H9 (cell line): ENCODE results near the gene RAB11B. TPM values are rescaled to one million over a fixed set of nuclear protein-coding genes. Genes with fewer than 3 reads are reported as not detected.
"Not testable (repeated sequence)": the region's sequence is repeated elsewhere in the genome, so short reads cannot be mapped to it uniquely, and the experiment has no call there.

ENCODE experiments used
- DNase-seq: peaks from one replicate; pipeline ENCODE4 v3.0.0-alpha.2; 2017
- H2AFZ ChIP-seq: one replicate; pipeline ENCODE4 v1.6.1; 2013; ENCODE audit warnings: mild to moderate bottlenecking, low read length, control low read depth, moderate library complexity
- H2AK5ac ChIP-seq: 2 replicates; pipeline ENCODE4 v1.6.1; 2013; ENCODE audit warnings: low read length, control low read depth, mixed read lengths; ENCODE audit not compliant: insufficient read length
- H2BK120ac ChIP-seq: one replicate; pipeline ENCODE4 v1.6.1; 2013; ENCODE audit warnings: low read depth, mild to moderate bottlenecking, low read length, control low read depth, inconsistent platforms; ENCODE audit not compliant: poor library complexity, severe bottlenecking
- H2BK12ac ChIP-seq: 2 replicates; pipeline ENCODE4 v1.6.1; 2013; ENCODE audit warnings: low read length, control low read depth, mixed read lengths, low read depth; ENCODE audit not compliant: insufficient read length
- H2BK15ac ChIP-seq: 2 replicates; pipeline ENCODE4 v1.6.1; 2013; ENCODE audit warnings: low read depth, low read length, control low read depth
- H2BK20ac ChIP-seq: one replicate; pipeline ENCODE4 v1.6.1; 2013; ENCODE audit warnings: low read depth, mild to moderate bottlenecking, low read length, control low read depth, inconsistent platforms; ENCODE audit not compliant: poor library complexity, severe bottlenecking
- H2BK5ac ChIP-seq: 2 replicates; pipeline ENCODE4 v1.6.1; 2013; ENCODE audit warnings: low read length, control low read depth, mixed read lengths; ENCODE audit not compliant: insufficient read length
- H3K14ac ChIP-seq: 2 replicates; pipeline ENCODE4 v1.6.1; 2013; ENCODE audit warnings: low read length, control low read depth; ENCODE audit not compliant: insufficient read depth
- H3K18ac ChIP-seq: 2 replicates; pipeline ENCODE4 v1.6.1; 2013; ENCODE audit warnings: low read depth, mild to moderate bottlenecking, mixed read lengths, low read length, control low read depth; ENCODE audit not compliant: insufficient read length
- H3K23ac ChIP-seq: 2 replicates; pipeline ENCODE4 v1.6.1; 2013; ENCODE audit warnings: low read length, control low read depth, mixed read lengths, low read depth; ENCODE audit not compliant: insufficient read length
- H3K23me2 ChIP-seq: 2 replicates; pipeline ENCODE4 v1.6.1; 2013; ENCODE audit warnings: low read depth, mild to moderate bottlenecking, mixed read lengths, low read length, control low read depth; ENCODE audit not compliant: insufficient read length, poor library complexity, severe bottlenecking
- H3K27ac ChIP-seq: 2 replicates; pipeline ENCODE4 v1.5.1; 2013; ENCODE audit warnings: low read length, control low read depth, mixed read lengths, low read depth; ENCODE audit not compliant: insufficient read length
- H3K27me3 ChIP-seq: 2 replicates; pipeline ENCODE4 v1.6.1; 2013; ENCODE audit warnings: low read length, control low read depth, inconsistent platforms; ENCODE audit not compliant: insufficient read depth
- H3K4ac ChIP-seq: 2 replicates; pipeline ENCODE4 v1.6.1; 2013; ENCODE audit warnings: low read depth, mild to moderate bottlenecking, control low read depth, inconsistent platforms, low read length, moderate library complexity
- H3K4me1 ChIP-seq: 2 replicates; pipeline ENCODE4 v1.6.1; 2013; ENCODE audit warnings: low read length, control low read depth, inconsistent platforms; ENCODE audit not compliant: insufficient read depth
- H3K4me2 ChIP-seq: 2 replicates; pipeline ENCODE4 v1.6.1; 2013; ENCODE audit warnings: low read length, control low read depth, mixed read lengths; ENCODE audit not compliant: insufficient read length, insufficient read depth
- H3K56ac ChIP-seq: 2 replicates; pipeline ENCODE4 v1.6.1; 2013; ENCODE audit warnings: low read depth, mild to moderate bottlenecking, mixed read lengths, low read length, control low read depth; ENCODE audit not compliant: insufficient read length
- H3K79me1 ChIP-seq: 2 replicates; pipeline ENCODE4 v1.6.1; 2013; ENCODE audit warnings: low read depth, mild to moderate bottlenecking, moderate library complexity, low read length, control low read depth, inconsistent platforms; ENCODE audit not compliant: insufficient read depth, poor library complexity, severe bottlenecking
- H3K79me2 ChIP-seq: 2 replicates; pipeline ENCODE4 v1.6.1; 2013; ENCODE audit warnings: low read length, control low read depth, inconsistent platforms; ENCODE audit not compliant: insufficient read depth
- H3K9ac ChIP-seq: 2 replicates; pipeline ENCODE4 v1.6.1; 2013; ENCODE audit warnings: low read length, control low read depth, mixed read lengths; ENCODE audit not compliant: insufficient read length; ENCODE audit errors: extremely low read depth
- H3K9me3 ChIP-seq: one replicate; pipeline ENCODE4 v1.6.1; 2013; ENCODE audit warnings: low read depth, low read length, inconsistent platforms; ENCODE audit not compliant: control insufficient read depth
- H3T11ph ChIP-seq: one replicate; pipeline ENCODE4 v1.6.1; 2013; ENCODE audit warnings: mild to moderate bottlenecking, low read length, control low read depth, inconsistent platforms
- H4K20me1 ChIP-seq: one replicate; pipeline ENCODE4 v1.6.1; 2013; ENCODE audit not compliant: control insufficient read depth, insufficient read length, insufficient read depth
- H4K5ac ChIP-seq: 2 replicates; pipeline ENCODE4 v1.6.1; 2013; ENCODE audit warnings: low read depth, mild to moderate bottlenecking, mixed read lengths, low read length, control low read depth; ENCODE audit not compliant: insufficient read length
- H4K8ac ChIP-seq: replicated peaks from 2 replicates; pipeline ENCODE4 v1.6.1; 2013; ENCODE audit warnings: low read length, control low read depth, mixed read lengths, low read depth; ENCODE audit not compliant: insufficient read length
- H4K91ac ChIP-seq: 2 replicates; pipeline ENCODE4 v1.6.1; 2013; ENCODE audit warnings: low read depth, mild to moderate bottlenecking, moderate library complexity, mixed read lengths, low read length, control low read depth; ENCODE audit not compliant: insufficient read length
- H3K27ac Mint-ChIP-seq, 3 experiments: 2 replicates in 2 of 3; 3 replicates in 1 of 3; pipeline ENCODE4 v1.8.0; 2020 to 2021; ENCODE audit warnings: mixed read lengths in 3 of 3, mild to moderate bottlenecking in 1 of 3, moderate library complexity in 1 of 3
- H3K27me3 Mint-ChIP-seq: 2 replicates; pipeline ENCODE4 v1.8.0; 2021; ENCODE audit warnings: low read depth, mild to moderate bottlenecking, moderate library complexity, mixed read lengths
- H3K36me3 Mint-ChIP-seq, 3 experiments: 2 replicates in 2 of 3; 3 replicates in 1 of 3; pipeline ENCODE4 v1.8.0; 2020 to 2021; ENCODE audit warnings: low read depth in 3 of 3, mixed read lengths in 3 of 3; ENCODE audit not compliant: insufficient read depth in 1 of 3
- H3K4me1 Mint-ChIP-seq, 2 experiments: 2 replicates each; pipeline ENCODE4 v1.8.0; 2020; ENCODE audit warnings: mixed read lengths in 2 of 2
- H3K4me3 Mint-ChIP-seq, 2 experiments: 2 replicates in 1 of 2; 3 replicates in 1 of 2; pipeline ENCODE4 v1.8.0; 2020 to 2021; ENCODE audit warnings: mild to moderate bottlenecking in 2 of 2, mixed read lengths in 2 of 2, moderate library complexity in 1 of 2
- H3K9me3 Mint-ChIP-seq, 2 experiments: 2 replicates in 1 of 2; 3 replicates in 1 of 2; pipeline ENCODE4 v1.8.0; 2020; ENCODE audit warnings: mild to moderate bottlenecking in 2 of 2, mixed read lengths in 2 of 2, moderate library complexity in 1 of 2
- WGBS: extraction: QIAGEN DNeasy Blood & Tissue Kit; methylation state at CpG from one replicate; pipeline ENCODE4 v1.1.7; 2013; ENCODE audit warnings: missing lambda C conversion rate, low lambda C conversion rate, mixed read lengths; ENCODE audit not compliant: insufficient read length; ENCODE audit errors: extremely low coverage; 5-methylcytosine and 5-hydroxymethylcytosine counted together
- total RNA-seq: library from RNA; stranded (reverse); gene quantifications from 2 replicates; pipeline ENCODE4 v1.2.1, GENCODE V29; 2021
- TF ChIP-seq, protein P1 (sequence below): fragments of 200-600 bp; sonication (generic); conservative IDR thresholded peaks from 3 replicates; pipeline ENCODE4 v1.8.0; 2021; ENCODE audit warnings: antibody characterized with exemption, mild to moderate bottlenecking

The RAB11B gene
- total RNA-seq, 1 experiment from 2014 or later: 106 TPM

DNA sequence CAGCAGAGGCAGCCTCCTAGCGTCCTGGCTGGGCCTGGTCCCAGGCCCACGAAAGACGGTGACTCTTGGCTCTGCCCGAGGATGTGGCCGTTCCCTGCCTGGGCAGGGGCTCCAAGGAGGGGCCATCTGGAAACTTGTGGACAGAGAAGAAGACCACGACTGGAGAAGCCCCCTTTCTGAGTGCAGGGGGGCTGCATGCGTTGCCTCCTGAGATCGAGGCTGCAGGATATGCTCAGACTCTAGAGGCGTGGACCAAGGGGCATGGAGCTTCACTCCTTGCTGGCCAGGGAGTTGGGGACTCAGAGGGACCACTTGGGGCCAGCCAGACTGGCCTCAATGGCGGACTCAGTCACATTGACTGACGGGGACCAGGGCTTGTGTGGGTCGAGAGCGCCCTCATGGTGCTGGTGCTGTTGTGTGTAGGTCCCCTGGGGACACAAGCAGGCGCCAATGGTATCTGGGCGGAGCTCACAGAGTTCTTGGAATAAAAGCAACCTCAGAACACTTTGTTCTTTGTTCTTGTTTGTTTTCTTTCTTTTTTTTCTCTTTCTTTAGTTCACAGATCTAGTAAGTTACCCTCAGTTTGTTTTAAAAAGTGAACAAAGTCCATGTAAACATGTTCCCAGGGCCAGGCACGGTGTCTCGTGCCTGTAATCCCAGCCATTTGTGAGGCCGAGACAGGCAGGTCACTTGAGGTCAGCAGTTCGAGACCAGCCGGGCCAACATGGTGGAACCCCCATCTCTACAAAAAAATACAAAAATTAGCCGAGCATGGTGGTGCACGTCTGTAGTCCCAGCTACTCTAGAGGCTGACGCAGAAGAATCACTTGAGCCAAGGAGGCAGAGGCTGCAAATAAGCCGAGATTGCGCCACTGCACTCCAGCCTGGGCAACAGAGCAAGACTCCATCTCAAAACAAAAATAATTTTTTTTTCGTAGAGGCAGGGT lies 16.0 kb upstream of the RAB11B start:
- TF ChIP-seq, protein P1, sequence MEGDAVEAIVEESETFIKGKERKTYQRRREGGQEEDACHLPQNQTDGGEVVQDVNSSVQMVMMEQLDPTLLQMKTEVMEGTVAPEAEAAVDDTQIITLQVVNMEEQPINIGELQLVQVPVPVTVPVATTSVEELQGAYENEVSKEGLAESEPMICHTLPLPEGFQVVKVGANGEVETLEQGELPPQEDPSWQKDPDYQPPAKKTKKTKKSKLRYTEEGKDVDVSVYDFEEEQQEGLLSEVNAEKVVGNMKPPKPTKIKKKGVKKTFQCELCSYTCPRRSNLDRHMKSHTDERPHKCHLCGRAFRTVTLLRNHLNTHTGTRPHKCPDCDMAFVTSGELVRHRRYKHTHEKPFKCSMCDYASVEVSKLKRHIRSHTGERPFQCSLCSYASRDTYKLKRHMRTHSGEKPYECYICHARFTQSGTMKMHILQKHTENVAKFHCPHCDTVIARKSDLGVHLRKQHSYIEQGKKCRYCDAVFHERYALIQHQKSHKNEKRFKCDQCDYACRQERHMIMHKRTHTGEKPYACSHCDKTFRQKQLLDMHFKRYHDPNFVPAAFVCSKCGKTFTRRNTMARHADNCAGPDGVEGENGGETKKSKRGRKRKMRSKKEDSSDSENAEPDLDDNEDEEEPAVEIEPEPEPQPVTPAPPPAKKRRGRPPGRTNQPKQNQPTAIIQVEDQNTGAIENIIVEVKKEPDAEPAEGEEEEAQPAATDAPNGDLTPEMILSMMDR: no peak; the same call in 2 of the 3 replicates
- no peak for DNase-seq
- no CpG with 5 or more reads among the region's 26 CpGs for WGBS
- peaks cover 10 to 28% (median 22%) of the 10 kb centered on the region in 3 experiments; a peak in 6 of 7 replicates for H3K36me3 Mint-ChIP-seq
- no peaks in the 10 kb centered on the region for H3K23me2 ChIP-seq
- H4K8ac ChIP-seq: no peak overlapping the region
- no peak overlapping the region for H3K18ac ChIP-seq
- no peak overlapping the region for H2BK5ac ChIP-seq
- peak overlapping the region in 1 of 3 experiments; percentile 22; a peak in 1 of 7 replicates for H3K27ac Mint-ChIP-seq
- H3K4me1 Mint-ChIP-seq: peaks cover 2 to 3% of the 10 kb centered on the region in 2 experiments; a peak in 1 of 4 replicates
- no peaks in the 10 kb centered on the region for H3K9me3 ChIP-seq
- H4K20me1 ChIP-seq: no peaks in the 10 kb centered on the region
- H4K91ac ChIP-seq: no peak overlapping the region
- no peak overlapping the region for H2BK12ac ChIP-seq
- H3K4me3 Mint-ChIP-seq: no peak overlapping the region
- no peak overlapping the region for H3K56ac ChIP-seq
- no peak overlapping the region for H2AK5ac ChIP-seq
- no peak overlapping the region for H3K4me2 ChIP-seq
- H3K79me1 ChIP-seq: no peaks in the 10 kb centered on the region
- H2BK15ac ChIP-seq: no peak overlapping the region
- H3K27me3 Mint-ChIP-seq: no peaks in the 10 kb centered on the region
- peaks cover 0 to 3% of the 10 kb centered on the region in 2 experiments; a peak in 3 of 5 replicates for H3K9me3 Mint-ChIP-seq
- H3K79me2 ChIP-seq: no peaks in the 10 kb centered on the region
- H3K4me1 ChIP-seq: no peaks in the 10 kb centered on the region
- no peak overlapping the region for H2BK120ac ChIP-seq
- H3K27ac ChIP-seq: no peak overlapping the region
- H2AFZ ChIP-seq: no peak overlapping the region
- H2BK20ac ChIP-seq: no peak overlapping the region
- no peak overlapping the region for H3K4ac ChIP-seq
- no peak overlapping the region for H4K5ac ChIP-seq
- H3K9ac ChIP-seq: no peak overlapping the region
- no peak overlapping the region for H3K14ac ChIP-seq
- H3K27me3 ChIP-seq: no peaks in the 10 kb centered on the region
- H3T11ph ChIP-seq: no peak overlapping the region
- H3K23ac ChIP-seq: no peak overlapping the region

DNA sequence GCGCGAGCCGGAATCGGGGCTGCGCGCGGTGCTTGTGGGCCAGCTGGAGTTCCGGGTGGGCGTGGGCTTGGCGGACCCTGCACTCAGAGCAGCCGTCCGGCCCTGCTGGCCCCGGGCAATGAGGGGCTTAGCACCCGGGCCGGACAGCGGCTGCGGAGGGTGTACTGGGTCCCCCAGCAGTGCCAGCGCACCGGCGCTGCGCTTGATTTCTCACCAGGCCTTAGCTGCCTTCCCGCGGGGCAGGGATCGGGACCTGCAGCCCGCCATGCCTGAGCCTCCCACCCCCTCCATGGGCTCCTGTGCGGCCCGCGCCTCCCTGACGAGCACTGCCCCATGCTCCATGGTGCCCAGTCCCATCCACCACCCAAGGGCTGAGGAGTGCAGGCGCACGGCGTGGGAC lies 14.4 kb upstream of the RAB11B start:
- DNase-seq, H2BK20ac ChIP-seq, H2BK12ac ChIP-seq, H3K18ac ChIP-seq, H3K79me1 ChIP-seq, H3K4me1 ChIP-seq, H3K27me3 ChIP-seq, H2AK5ac ChIP-seq, H3K23me2 ChIP-seq, H3K4ac ChIP-seq, H4K91ac ChIP-seq, H2AFZ ChIP-seq, H3K9ac ChIP-seq, H2BK120ac ChIP-seq, H2BK15ac ChIP-seq, H3K9me3 Mint-ChIP-seq, H4K5ac ChIP-seq, H3T11ph ChIP-seq, H3K79me2 ChIP-seq, H3K27me3 Mint-ChIP-seq, H3K23ac ChIP-seq, H3K9me3 ChIP-seq, H4K8ac ChIP-seq, H3K27ac ChIP-seq, H3K56ac ChIP-seq, H2BK5ac ChIP-seq, H3K14ac ChIP-seq, H4K20me1 ChIP-seq, H3K4me3 Mint-ChIP-seq, H3K27ac Mint-ChIP-seq, H3K4me2 ChIP-seq: not testable (repeated sequence)
- H3K36me3 Mint-ChIP-seq: peaks cover 15 to 34% (median 28%) of the 10 kb centered on the region in 3 experiments; a peak in 6 of 7 replicates
- peaks cover 15 to 16% of the 10 kb centered on the region in 2 experiments for H3K4me1 Mint-ChIP-seq
- WGBS: no CpG with 5 or more reads among the region's 32 CpGs
